B cell (primary cell): ENCODE measurements around the gene DAD1. TPM values are rescaled to one million over a fixed set of nuclear protein-coding genes. Genes with fewer than 3 reads are reported as not detected.

Source experiments
- ATAC-seq: fragments of 200-7000 bp; cut with Tn5 transposase; one replicate; pipeline ENCODE4 v1.10.0; 2021; ENCODE audit warnings: low read depth, mild to moderate bottlenecking, moderate number of reproducible peaks, moderate library complexity
- CTCF ChIA-PET: fragments of 350-600 bp; sonication (Branson Sonifier 250); formaldehyde crosslinking; loops from one replicate; lab custom pipeline; 2021; ENCODE audit warnings: antibody characterized with exemption, inconsistent platforms; lab: Charles Lee
- POLR2A ChIA-PET: fragments of 350-600 bp; sonication (Branson Sonifier 250); formaldehyde crosslinking; loops from one replicate; lab custom pipeline; 2021; ENCODE audit warnings: antibody characterized with exemption; lab: Charles Lee
- DNase-seq: peaks from one replicate; pipeline ENCODE4 v3.0.0; 2013
- H2AFZ ChIP-seq: 2 replicates; pipeline ENCODE4 v1.6.1; 2012; ENCODE audit warnings: mild to moderate bottlenecking, low read depth, low read length; ENCODE audit not compliant: insufficient read depth, poor library complexity, severe bottlenecking
- H3K27ac ChIP-seq, 2 donors: 1 replicate in 1 of 2; 2 replicates in 1 of 2; pipeline ENCODE4 v1.5.1; 2012 to 2013; ENCODE audit warnings: low read length in 2 of 2, mild to moderate bottlenecking in 2 of 2, moderate library complexity in 1 of 2
- H3K27me3 ChIP-seq, 4 experiments: fragments of 200-600 bp in 1 of 4; sonication (generic) in 1 of 4; replicated peaks in 1 of 4; 1 replicate in 2 of 4; 2 replicates in 2 of 4; pipeline versions ENCODE4 v1.6.1 to v1.7.0; 2013 to 2016; ENCODE audit warnings: low read length in 3 of 4, mild to moderate bottlenecking in 2 of 4, mixed read lengths in 1 of 4, moderate library complexity in 1 of 4; ENCODE audit not compliant: insufficient read depth in 4 of 4, control insufficient read depth in 3 of 4; ENCODE audit errors: control extremely low read depth in 1 of 4
- H3K36me3 ChIP-seq, 2 experiments: replicated peaks in 1 of 2; 1 replicate in 1 of 2; 2 replicates in 1 of 2; pipeline versions ENCODE4 v1.6.1 to v1.7.1; 2013; ENCODE audit warnings: low read length in 1 of 2; ENCODE audit not compliant: insufficient read depth in 2 of 2, control insufficient read depth in 1 of 2; ENCODE audit errors: control extremely low read depth in 1 of 2, extremely low read depth in 1 of 2
- H3K4me1 ChIP-seq, 2 donors: fragments of 200-600 bp in 1 of 2; sonication (generic) in 1 of 2; 1 replicate in 1 of 2; 2 replicates in 1 of 2; pipeline versions ENCODE4 v1.5.1 to v1.6.1; 2013 to 2017; ENCODE audit warnings: low read length in 2 of 2; ENCODE audit not compliant: control insufficient read depth in 2 of 2, insufficient read depth in 2 of 2
- H3K4me2 ChIP-seq: replicated peaks from 2 replicates; pipeline ENCODE3; 2012; ENCODE audit warnings: mild to moderate bottlenecking, low read depth, low read length; ENCODE audit not compliant: poor library complexity, severe bottlenecking
- H3K4me3 ChIP-seq, 5 experiments: fragments of 200-600 bp in 1 of 5; sonication (generic) in 1 of 5; 1 replicate in 3 of 5; 2 replicates in 2 of 5; pipeline versions ENCODE4 v1.5.1 to v1.7.0; 2011 to 2016; ENCODE audit warnings: low read length in 4 of 5, mild to moderate bottlenecking in 4 of 5, low read depth in 2 of 5, control low read depth in 1 of 5, moderate library complexity in 1 of 5; ENCODE audit not compliant: insufficient read depth in 1 of 5; ENCODE audit errors: control extremely low read depth in 1 of 5, extremely low read depth in 1 of 5
- H3K79me2 ChIP-seq: fragments of 200-600 bp; sonication (generic); one replicate; pipeline ENCODE4 v1.6.0; 2016; ENCODE audit warnings: low read length; ENCODE audit not compliant: control insufficient read depth, insufficient read depth
- H3K9ac ChIP-seq: fragments of 200-600 bp; sonication (generic); 2 replicates; pipeline ENCODE4 v1.6.1; 2017; ENCODE audit warnings: mild to moderate bottlenecking, low read length, moderate library complexity
- H3K9me3 ChIP-seq, 3 donors: one replicate each; pipeline versions ENCODE4 v1.6.1 to v1.7.1; 2013; ENCODE audit warnings: low read length in 2 of 3; ENCODE audit not compliant: control insufficient read depth in 2 of 3, insufficient read depth in 1 of 3; ENCODE audit errors: control extremely low read depth in 1 of 3
- H4K20me1 ChIP-seq: 2 replicates; pipeline ENCODE4 v1.6.0; 2012; ENCODE audit warnings: mild to moderate bottlenecking, low read length; ENCODE audit not compliant: insufficient read depth, control insufficient read depth, poor library complexity, severe bottlenecking
- H3K27ac Mint-ChIP-seq: one replicate; pipeline ENCODE4 v1.8.0; 2021; ENCODE audit warnings: mixed read lengths
- H3K27me3 Mint-ChIP-seq: one replicate; pipeline ENCODE4 v1.8.0; 2021; ENCODE audit warnings: mixed read lengths
- H3K4me1 Mint-ChIP-seq: one replicate; pipeline ENCODE4 v1.8.0; 2021; ENCODE audit warnings: mixed read lengths
- H3K4me3 Mint-ChIP-seq: one replicate; pipeline ENCODE4 v1.8.0; 2021; ENCODE audit warnings: mixed read lengths
- H3K9me3 Mint-ChIP-seq: one replicate; pipeline ENCODE4 v1.8.0; 2022; ENCODE audit warnings: mixed read lengths; ENCODE audit not compliant: insufficient read depth
- EZH2 ChIP-seq: IDR thresholded peaks from 2 replicates; pipeline ENCODE4 v1.6.1; 2012; ENCODE audit warnings: borderline replicate concordance, low read depth, mild to moderate bottlenecking, moderate library complexity, low read length; ENCODE audit not compliant: insufficient read depth, poor library complexity, severe bottlenecking
- WGBS: methylation state at CpG from one replicate; pipeline ENCODE4 v1.1.5; 2013; ENCODE audit warnings: missing lambda C conversion rate; ENCODE audit not compliant: insufficient coverage; 5-methylcytosine and 5-hydroxymethylcytosine counted together
- intact Hi-C: fragments of 100-400 bp; cut with micrococcal nuclease; formaldehyde crosslinking; loops from one replicate; pipeline ENCODE4 v1.10.0; 2022
- polyA plus RNA-seq: library from polyadenylated mRNA; depleted of rRNA; stranded (reverse); fragments of >200 nt; gene quantifications from 2 replicates; pipeline ENCODE4 v1.2.3, GENCODE V29; 2012
- total RNA-seq, 2 donors: library from RNA; stranded (reverse); fragments of 120-200 nt in 1 of 2; gene quantifications; 1 replicate in 1 of 2; 2 replicates in 1 of 2; pipeline versions ENCODE4 v1.2.3 to v1.2.4, GENCODE V29; 2013 to 2022
- TF ChIP-seq, protein P1 (sequence below): fragments of 200-600 bp; IDR thresholded peaks from one replicate; pipeline ENCODE4 v1.8.0; 2022; ENCODE audit warnings: antibody characterized with exemption, mild to moderate bottlenecking

The DAD1 gene
- total and polyA plus RNA-seq, 2 donors (not counting 1 experiment from before 2014, with no cell fraction given): 77.4 to 114 TPM

- Histone ChIP-seq H3K9ac (peak overlapping the region; percentile 58), H3K4me2 (peak overlapping the region; percentile 77), H3K9me3 (no peaks in the 10 kb centered on the region), H3K4me1 (peaks cover 52 to 59% of the 10 kb centered on the region in 2 donors), H3K27ac (peak overlapping the region; percentile 74 to 78), H3K27me3 (no peaks in the 10 kb centered on the region), H3K4me3 (peak overlapping the region; percentile 25 to 60 (median 37)), H2AFZ (peak overlapping the region; percentile 76), H4K20me1 (no peaks in the 10 kb centered on the region), H3K36me3 (peaks cover 14 to 26% of the 10 kb centered on the region in 2 experiments), H3K79me2 (peaks cover 66% of the 10 kb centered on the region)
- ATAC-seq (peak; percentile 6), DNase-seq (no peak)
- Mint-ChIP-seq H3K4me3 (peak overlapping the region; percentile 44), H3K4me1 (peaks cover 54% of the 10 kb centered on the region), H3K27me3 (no peaks in the 10 kb centered on the region), H3K27ac (peak overlapping the region; percentile 95), H3K9me3 (no peaks in the 10 kb centered on the region)
- ChIA-PET POLR2A (interaction anchor here (0.6 to 3.2 kb wide), 10 partner anchors 9 to 488 kb away, joined by 3 to 43 read pairs (median 5); partner anchors contain the start of genes DAD1 and OXA1L), CTCF (interaction anchor here (0.6 to 15.3 kb wide), 110 partner anchors 9 to 507 kb away, joined by 3 to 354 read pairs (median 6); partner anchors contain the start of genes ABHD4, AJUBA, CDH24 and DAD1)
- no CpG with 5 or more reads among the region's 3 CpGs for WGBS
- TF ChIP-seq, protein P1, sequence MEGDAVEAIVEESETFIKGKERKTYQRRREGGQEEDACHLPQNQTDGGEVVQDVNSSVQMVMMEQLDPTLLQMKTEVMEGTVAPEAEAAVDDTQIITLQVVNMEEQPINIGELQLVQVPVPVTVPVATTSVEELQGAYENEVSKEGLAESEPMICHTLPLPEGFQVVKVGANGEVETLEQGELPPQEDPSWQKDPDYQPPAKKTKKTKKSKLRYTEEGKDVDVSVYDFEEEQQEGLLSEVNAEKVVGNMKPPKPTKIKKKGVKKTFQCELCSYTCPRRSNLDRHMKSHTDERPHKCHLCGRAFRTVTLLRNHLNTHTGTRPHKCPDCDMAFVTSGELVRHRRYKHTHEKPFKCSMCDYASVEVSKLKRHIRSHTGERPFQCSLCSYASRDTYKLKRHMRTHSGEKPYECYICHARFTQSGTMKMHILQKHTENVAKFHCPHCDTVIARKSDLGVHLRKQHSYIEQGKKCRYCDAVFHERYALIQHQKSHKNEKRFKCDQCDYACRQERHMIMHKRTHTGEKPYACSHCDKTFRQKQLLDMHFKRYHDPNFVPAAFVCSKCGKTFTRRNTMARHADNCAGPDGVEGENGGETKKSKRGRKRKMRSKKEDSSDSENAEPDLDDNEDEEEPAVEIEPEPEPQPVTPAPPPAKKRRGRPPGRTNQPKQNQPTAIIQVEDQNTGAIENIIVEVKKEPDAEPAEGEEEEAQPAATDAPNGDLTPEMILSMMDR: no peak
- no peak for TF ChIP-seq EZH2
- intact Hi-C loops: loop anchor here (1.0 to 5.0 kb wide), 16 partner anchors 8 to 733 kb away; partner anchors contain the start of genes CDH24, DAD1, OXA1L and PPP1R3E
Measured at GRCh38 chr14:22569737-22570131, 19.3 kb downstream of the DAD1 start.

GRCh38 chr14:22569106-22569736, 19.8 kb downstream of the DAD1 start:
- H2AFZ ChIP-seq: no peak overlapping the region
- DNase-seq: no peak
- H3K27ac ChIP-seq: peak overlapping the region; percentile 74 to 78
- ATAC-seq: no peak
- H3K27me3 ChIP-seq: no peaks in the 10 kb centered on the region
- CTCF ChIA-PET: interaction anchor here (0.6 to 15.3 kb wide), 50 partner anchors 9 to 508 kb away, joined by 3 to 354 read pairs (median 12); partner anchors contain the start of genes ABHD4, AJUBA, CDH24 and DAD1
- peak overlapping the region; percentile 77 for H3K4me2 ChIP-seq
- intact Hi-C loops: loop anchor here (5.0 kb wide), 1 partner anchor 733 kb away; the partner anchor contains the start of gene PPP1R3E
- Mint-ChIP-seq H3K27me3 (no peaks in the 10 kb centered on the region), H3K9me3 (no peaks in the 10 kb centered on the region), H3K4me3 (peak overlapping the region; percentile 79), H3K27ac (peak overlapping the region; percentile 95), H3K4me1 (peaks cover 59% of the 10 kb centered on the region)
- WGBS: 90% methylated on average over 1 of the region's 6 CpGs
- no peak overlapping the region for H3K4me3 ChIP-seq
- peaks cover 66% of the 10 kb centered on the region for H3K79me2 ChIP-seq
- H3K4me1 ChIP-seq: peaks cover 57 to 64% of the 10 kb centered on the region in 2 donors
- TF ChIP-seq EZH2: no peak
- TF ChIP-seq, protein P1: no peak
- no peaks in the 10 kb centered on the region for H4K20me1 ChIP-seq
- POLR2A ChIA-PET: interaction anchor here (0.7 to 3.2 kb wide), 6 partner anchors 8 to 254 kb away, joined by 3 to 43 read pairs (median 9); partner anchors contain the start of gene DAD1
- peaks cover 10 to 25% of the 10 kb centered on the region in 2 experiments for H3K36me3 ChIP-seq
- peak overlapping the region; percentile 58 for H3K9ac ChIP-seq
- no peaks in the 10 kb centered on the region for H3K9me3 ChIP-seq
